Esophagus muscularis mucosa (tissue), 4 donors: Measurements from ENCODE around the gene HSD17B14.
"Not testable (repeated sequence)": the region's sequence is repeated elsewhere in the genome, so short reads cannot be mapped to it uniquely, and the experiment has no call there.

ENCODE experiments used
- CTCF ChIP-seq, 3 experiments: fragments of 200-600 bp in 2 of 3; fragments of 450-650 bp in 1 of 3; sonication (generic) in 2 of 3; IDR thresholded peaks; one replicate each; pipeline ENCODE4 v1.5.1; 2017 to 2019; ENCODE audit warnings: antibody characterized with exemption in 3 of 3, mild to moderate bottlenecking in 2 of 3, moderate library complexity in 1 of 3
- EP300 ChIP-seq: sonication (generic); formaldehyde crosslinking; IDR thresholded peaks from one replicate; pipeline ENCODE4 v1.6.1; 2017; ENCODE audit warnings: antibody characterized with exemption
- POLR2AphosphoS5 ChIP-seq, 2 donors: sonication (generic); formaldehyde crosslinking; IDR thresholded peaks; one replicate each; pipeline ENCODE4 v1.6.1; 2017; ENCODE audit warnings: antibody characterized with exemption in 2 of 2

GRCh38 chr19:48879696-48880095 is 43.4 kb upstream of the HSD17B14 start:
- not testable (repeated sequence) for TF ChIP-seq EP300; CTCF (IDR thresholded peaks at IDR 0.05); POLR2AphosphoS5 (IDR thresholded peaks at IDR 0.05)
